Transverse colon (tissue), 4 donors: Measurements from ENCODE around the gene RXRG.

Experiments used
- CTCF ChIP-seq, 5 experiments: fragments of 200-600 bp in 3 of 5; fragments of 450-650 bp in 2 of 5; sonication (generic) in 3 of 5; IDR thresholded peaks; 1 replicate in 2 of 5; 2 replicates in 3 of 5; pipeline ENCODE4 v1.5.1; 2016 to 2017; ENCODE audit warnings: antibody characterized with exemption in 5 of 5, inconsistent platforms in 3 of 5, mild to moderate bottlenecking in 2 of 5, moderate library complexity in 1 of 5
- POLR2A ChIP-seq: fragments of 450-650 bp; IDR thresholded peaks from one replicate; pipeline ENCODE4 v1.6.1; 2016; ENCODE audit warnings: antibody characterized with exemption, mild to moderate bottlenecking, moderate library complexity
- POLR2AphosphoS5 ChIP-seq, 3 donors: sonication (generic); formaldehyde crosslinking; IDR thresholded peaks; one replicate each; pipeline ENCODE4 v1.6.1; 2016; ENCODE audit warnings: antibody characterized with exemption in 3 of 3

GRCh38 chr1:165487921-165488320 lies 43.0 kb upstream of the RXRG start:
- TF ChIP-seq CTCF (IDR thresholded peaks at IDR 0.05) = no peak
- no peak for TF ChIP-seq POLR2AphosphoS5 (IDR thresholded peaks at IDR 0.05)
- TF ChIP-seq POLR2A = no peak
